ENCODE results near the gene SAMSN1. TPM values are rescaled to one million over a fixed set of nuclear protein-coding genes. Genes with fewer than 3 reads are reported as not detected.

The SAMSN1 gene
- total and polyA plus RNA-seq, 12 donors = 1.4 to 15.3 (median 7.1) TPM

- no peak overlapping the region for H3K27ac ChIP-seq
- intact Hi-C loops (cut with DNase I) = no loop called here
- no peaks in the 10 kb centered on the region for H3K4me1 ChIP-seq (replicated peaks in 1 of 2)
- DNase-seq = no peak
- no peaks in the 10 kb centered on the region for H3K36me3 ChIP-seq (replicated peaks in 1 of 2)
- no peaks in the 10 kb centered on the region for H3K27me3 ChIP-seq
- TF ChIP-seq POLR2A (IDR thresholded peaks at IDR 0.05) = no peak
- TF ChIP-seq, protein P1, sequence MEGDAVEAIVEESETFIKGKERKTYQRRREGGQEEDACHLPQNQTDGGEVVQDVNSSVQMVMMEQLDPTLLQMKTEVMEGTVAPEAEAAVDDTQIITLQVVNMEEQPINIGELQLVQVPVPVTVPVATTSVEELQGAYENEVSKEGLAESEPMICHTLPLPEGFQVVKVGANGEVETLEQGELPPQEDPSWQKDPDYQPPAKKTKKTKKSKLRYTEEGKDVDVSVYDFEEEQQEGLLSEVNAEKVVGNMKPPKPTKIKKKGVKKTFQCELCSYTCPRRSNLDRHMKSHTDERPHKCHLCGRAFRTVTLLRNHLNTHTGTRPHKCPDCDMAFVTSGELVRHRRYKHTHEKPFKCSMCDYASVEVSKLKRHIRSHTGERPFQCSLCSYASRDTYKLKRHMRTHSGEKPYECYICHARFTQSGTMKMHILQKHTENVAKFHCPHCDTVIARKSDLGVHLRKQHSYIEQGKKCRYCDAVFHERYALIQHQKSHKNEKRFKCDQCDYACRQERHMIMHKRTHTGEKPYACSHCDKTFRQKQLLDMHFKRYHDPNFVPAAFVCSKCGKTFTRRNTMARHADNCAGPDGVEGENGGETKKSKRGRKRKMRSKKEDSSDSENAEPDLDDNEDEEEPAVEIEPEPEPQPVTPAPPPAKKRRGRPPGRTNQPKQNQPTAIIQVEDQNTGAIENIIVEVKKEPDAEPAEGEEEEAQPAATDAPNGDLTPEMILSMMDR (IDR thresholded peaks at IDR 0.05) = no peak
- H3K4me3 ChIP-seq = no peak overlapping the region
- no peaks in the 10 kb centered on the region for H3K9me3 ChIP-seq (replicated peaks in 1 of 3)
Measured at GRCh38 chr21:14562959-14563358, 16.8 kb upstream of the SAMSN1 start.

DNA sequence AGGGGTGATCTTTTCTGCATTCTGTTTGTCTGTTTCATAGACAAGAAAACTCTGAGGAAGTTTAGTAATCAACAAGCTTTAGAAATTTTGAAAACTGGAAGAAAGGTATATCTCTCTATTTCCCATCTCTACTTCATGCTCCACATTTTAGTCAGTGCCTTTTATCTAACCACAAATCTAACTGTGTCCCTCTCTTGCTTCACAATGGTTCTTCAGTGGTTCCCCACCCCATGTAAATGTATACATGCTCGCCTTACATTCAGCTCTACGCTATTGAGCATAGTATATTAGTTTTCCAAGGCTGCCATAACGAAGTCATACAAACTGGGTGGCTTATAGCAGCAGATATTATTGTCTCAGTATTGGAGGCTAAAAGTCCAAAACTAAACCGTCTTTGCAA, 14.4 kb upstream of the SAMSN1 start:
- no peaks in the 10 kb centered on the region for H3K4me1 ChIP-seq (replicated peaks in 1 of 2)
- H3K27me3 ChIP-seq = no peaks in the 10 kb centered on the region
- DNase-seq = no peak
- no peak overlapping the region for H3K4me3 ChIP-seq
- no peak overlapping the region for H3K27ac ChIP-seq
- H3K36me3 ChIP-seq (replicated peaks in 1 of 2) = no peaks in the 10 kb centered on the region
- TF ChIP-seq, protein P1 (IDR thresholded peaks at IDR 0.05) = no peak
- TF ChIP-seq POLR2A (IDR thresholded peaks at IDR 0.05) = no peak
- H3K9me3 ChIP-seq (replicated peaks in 1 of 3) = no peaks in the 10 kb centered on the region
- intact Hi-C loops (cut with DNase I) = no loop called here
- 65 to 73% (median 71%) methylated on average over 4 of the region's 4 CpGs for WGBS, 4 donors

DNA sequence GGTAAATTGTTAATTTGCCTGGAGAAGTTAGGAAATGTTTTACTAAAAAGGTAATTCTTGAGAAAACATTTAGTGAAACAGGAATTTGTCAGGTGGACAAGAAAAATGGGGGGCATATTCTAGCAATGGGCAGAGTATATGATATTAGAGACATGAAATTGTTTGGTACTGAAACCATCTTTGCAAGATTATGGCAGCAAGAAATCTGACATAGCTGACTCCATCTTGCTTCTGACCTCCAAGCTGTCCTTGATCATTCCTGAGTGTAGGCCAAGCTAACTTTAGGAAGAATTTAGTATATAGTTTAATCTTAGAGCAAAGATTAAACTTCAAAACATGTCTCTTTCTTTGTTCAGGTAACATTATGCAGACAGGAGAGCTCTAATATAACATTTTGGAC, 14.0 kb upstream of the SAMSN1 start:
- no peak for DNase-seq
- H3K27ac ChIP-seq = no peak overlapping the region
- no peaks in the 10 kb centered on the region for H3K9me3 ChIP-seq (replicated peaks in 1 of 3)
- no peaks in the 10 kb centered on the region for H3K36me3 ChIP-seq (replicated peaks in 1 of 2)
- H3K4me1 ChIP-seq (replicated peaks in 1 of 2) = no peaks in the 10 kb centered on the region
- no peak overlapping the region for H3K4me3 ChIP-seq
- intact Hi-C loops (cut with DNase I) = no loop called here
- TF ChIP-seq, protein P1 (IDR thresholded peaks at IDR 0.05) = no peak
- TF ChIP-seq POLR2A (IDR thresholded peaks at IDR 0.05) = no peak
- no peaks in the 10 kb centered on the region for H3K27me3 ChIP-seq

DNA sequence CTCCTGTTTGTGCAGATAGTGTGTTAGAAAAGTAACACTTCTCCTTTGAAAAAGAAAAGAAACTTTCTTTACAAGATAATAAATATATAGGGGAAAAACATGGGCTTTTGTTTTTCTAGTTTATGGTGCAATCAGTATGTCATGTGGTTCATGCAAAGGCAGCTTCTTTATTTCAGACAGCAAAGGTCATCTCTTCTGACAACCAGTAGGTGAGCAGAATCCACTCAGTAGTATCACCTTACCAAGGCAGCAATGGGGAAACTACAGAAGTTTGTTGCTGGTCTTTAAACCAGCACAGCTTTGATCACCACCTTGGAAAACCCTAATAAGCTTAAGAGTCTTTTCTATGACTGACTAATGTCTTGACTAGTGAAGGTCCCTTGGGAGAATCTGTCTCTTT, 13.0 kb upstream of the SAMSN1 start:
- no peaks in the 10 kb centered on the region for H3K9me3 ChIP-seq (replicated peaks in 1 of 3)
- H3K27ac ChIP-seq = no peak overlapping the region
- H3K4me3 ChIP-seq = no peak overlapping the region
- H3K36me3 ChIP-seq (replicated peaks in 1 of 2) = no peaks in the 10 kb centered on the region
- DNase-seq = no peak
- no peaks in the 10 kb centered on the region for H3K4me1 ChIP-seq (replicated peaks in 1 of 2)
- TF ChIP-seq, protein P1 (IDR thresholded peaks at IDR 0.05) = no peak
- no peak for TF ChIP-seq POLR2A (IDR thresholded peaks at IDR 0.05)
- intact Hi-C loops (cut with DNase I) = no loop called here
- no peaks in the 10 kb centered on the region for H3K27me3 ChIP-seq

All from adrenal gland (tissue), 12 donors.